Trophoblast cell (in vitro differentiated cells and primary cell): ENCODE results near the gene YIPF1.

ENCODE experiments used
- DNase-seq, 2 donors: peaks; one replicate each; pipeline ENCODE4 v3.0.0-alpha.2; 2016
- H2AFZ ChIP-seq: 2 replicates; pipeline ENCODE4 v1.6.1; 2013; ENCODE audit warnings: low read length, moderate library complexity, mild to moderate bottlenecking; ENCODE audit not compliant: insufficient read depth, poor library complexity
- H2AK5ac ChIP-seq: 2 replicates; pipeline ENCODE4 v1.6.1; 2013; ENCODE audit warnings: mild to moderate bottlenecking, low read length
- H2BK120ac ChIP-seq: 2 replicates; pipeline ENCODE4 v1.6.1; 2013; ENCODE audit warnings: low read length, mild to moderate bottlenecking, moderate library complexity; ENCODE audit not compliant: insufficient read depth, poor library complexity
- H2BK12ac ChIP-seq: 2 replicates; pipeline ENCODE4 v1.6.1; 2013; ENCODE audit warnings: mild to moderate bottlenecking, low read length, moderate library complexity
- H2BK5ac ChIP-seq: 2 replicates; pipeline ENCODE4 v1.6.1; 2013; ENCODE audit warnings: low read length, low read depth, moderate library complexity, mild to moderate bottlenecking; ENCODE audit not compliant: poor library complexity
- H3K14ac ChIP-seq: 2 replicates; pipeline ENCODE4 v1.6.1; 2013; ENCODE audit warnings: mild to moderate bottlenecking, low read length
- H3K18ac ChIP-seq: 2 replicates; pipeline ENCODE4 v1.6.1; 2013; ENCODE audit warnings: mild to moderate bottlenecking, low read length
- H3K23ac ChIP-seq: 2 replicates; pipeline ENCODE4 v1.6.1; 2013; ENCODE audit warnings: low read length
- H3K27ac ChIP-seq: 2 replicates; pipeline ENCODE4 v1.5.1; 2013; ENCODE audit warnings: low read depth, mild to moderate bottlenecking, inconsistent platforms, low read length, moderate library complexity
- H3K27me3 ChIP-seq: 2 replicates; pipeline ENCODE4 v1.6.1; 2013; ENCODE audit warnings: inconsistent platforms, mild to moderate bottlenecking, low read length, moderate library complexity; ENCODE audit not compliant: insufficient read depth
- H3K36me3 ChIP-seq, 2 experiments: 1 replicate in 1 of 2; 2 replicates in 1 of 2; pipeline ENCODE4 v1.6.1; 2013; ENCODE audit warnings: low read length in 2 of 2, mild to moderate bottlenecking in 2 of 2, moderate library complexity in 1 of 2; ENCODE audit not compliant: insufficient read depth in 2 of 2, control insufficient read depth in 1 of 2
- H3K4ac ChIP-seq: 2 replicates; pipeline ENCODE4 v1.6.1; 2013; ENCODE audit warnings: low read depth, mild to moderate bottlenecking, low read length, moderate library complexity
- H3K4me1 ChIP-seq, 2 experiments: 1 replicate in 1 of 2; 2 replicates in 1 of 2; pipeline ENCODE4 v1.6.1; 2013; ENCODE audit warnings: low read length in 2 of 2, mild to moderate bottlenecking in 2 of 2, moderate library complexity in 1 of 2; ENCODE audit not compliant: insufficient read depth in 2 of 2, control insufficient read depth in 1 of 2
- H3K4me2 ChIP-seq: 2 replicates; pipeline ENCODE4 v1.6.1; 2013; ENCODE audit warnings: inconsistent platforms, mild to moderate bottlenecking, low read length, moderate library complexity
- H3K4me3 ChIP-seq: 2 replicates; pipeline ENCODE4 v1.5.1; 2013; ENCODE audit warnings: mild to moderate bottlenecking, low read depth, low read length, inconsistent platforms
- H3K79me1 ChIP-seq: one replicate; pipeline ENCODE4 v1.6.1; 2013; ENCODE audit warnings: low read length
- H3K79me2 ChIP-seq: 2 replicates; pipeline ENCODE4 v1.6.1; 2013; ENCODE audit warnings: low read length, mild to moderate bottlenecking; ENCODE audit not compliant: control insufficient read depth, insufficient read depth, poor library complexity
- H3K9ac ChIP-seq: 2 replicates; pipeline ENCODE4 v1.6.1; 2013; ENCODE audit warnings: mild to moderate bottlenecking, low read length
- H3K9me3 ChIP-seq: 2 replicates; pipeline ENCODE4 v1.6.1; 2013; ENCODE audit warnings: low read depth, mild to moderate bottlenecking, control low read depth, inconsistent platforms, low read length; ENCODE audit not compliant: insufficient read depth
- H4K12ac ChIP-seq: 2 replicates; pipeline ENCODE4 v1.6.1; 2013; ENCODE audit warnings: low read depth, mild to moderate bottlenecking, low read length, moderate library complexity
- H4K8ac ChIP-seq: 2 replicates; pipeline ENCODE4 v1.6.1; 2013; ENCODE audit warnings: low read depth, mild to moderate bottlenecking, low read length, moderate library complexity
- H4K91ac ChIP-seq: one replicate; pipeline ENCODE4 v1.6.1; 2013; ENCODE audit warnings: low read depth, mild to moderate bottlenecking, low read length, moderate library complexity
- WGBS: extraction: QIAGEN DNeasy Blood & Tissue Kit; methylation state at CpG from one replicate; pipeline ENCODE4 v1.1.7; 2013; ENCODE audit warnings: missing lambda C conversion rate; ENCODE audit not compliant: insufficient read length, insufficient coverage; ENCODE audit errors: extremely low coverage; 5-methylcytosine and 5-hydroxymethylcytosine counted together

Gene YIPF1

DNA sequence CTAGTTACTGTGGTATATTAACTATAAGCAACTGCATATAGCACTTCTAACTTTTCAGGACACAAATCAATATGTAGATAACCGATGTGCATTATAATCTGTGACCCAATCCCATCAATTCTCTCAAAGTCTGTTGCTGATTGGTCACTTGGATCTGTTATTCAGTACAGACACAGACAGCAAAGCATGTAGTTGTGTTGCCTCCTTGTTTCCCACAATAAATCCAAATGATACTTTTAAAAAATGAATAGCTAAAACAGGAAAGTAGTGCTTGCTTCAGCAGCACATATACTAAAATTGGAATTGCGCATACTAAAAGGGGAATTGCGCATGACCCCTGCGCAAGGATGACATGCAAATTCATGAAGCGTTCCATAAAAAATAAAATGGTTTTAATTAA, 79.6 kb downstream of the YIPF1 start:
- H2AFZ ChIP-seq = no peak overlapping the region
- H3K4me2 ChIP-seq = no peak overlapping the region
- no CpG with 5 or more reads among the region's 5 CpGs for WGBS
- H4K12ac ChIP-seq = no peak overlapping the region
- no peak overlapping the region for H4K91ac ChIP-seq
- H3K79me1 ChIP-seq = no peaks in the 10 kb centered on the region
- no peaks in the 10 kb centered on the region for H3K9me3 ChIP-seq
- H2BK5ac ChIP-seq = no peak overlapping the region
- H3K36me3 ChIP-seq = peaks cover 3 to 12% of the 10 kb centered on the region in 2 experiments
- no peak overlapping the region for H3K18ac ChIP-seq
- H3K4ac ChIP-seq = no peak overlapping the region
- H3K79me2 ChIP-seq = no peaks in the 10 kb centered on the region
- DNase-seq = no peak
- H3K23ac ChIP-seq = no peak overlapping the region
- H3K14ac ChIP-seq = no peak overlapping the region
- H4K8ac ChIP-seq = no peak overlapping the region
- H2BK12ac ChIP-seq = no peak overlapping the region
- H3K4me1 ChIP-seq = peaks cover 3 to 6% of the 10 kb centered on the region in 2 experiments
- no peak overlapping the region for H3K27ac ChIP-seq
- no peak overlapping the region for H2AK5ac ChIP-seq
- no peak overlapping the region for H3K9ac ChIP-seq
- no peak overlapping the region for H3K4me3 ChIP-seq
- no peaks in the 10 kb centered on the region for H3K27me3 ChIP-seq
- no peak overlapping the region for H2BK120ac ChIP-seq

DNA sequence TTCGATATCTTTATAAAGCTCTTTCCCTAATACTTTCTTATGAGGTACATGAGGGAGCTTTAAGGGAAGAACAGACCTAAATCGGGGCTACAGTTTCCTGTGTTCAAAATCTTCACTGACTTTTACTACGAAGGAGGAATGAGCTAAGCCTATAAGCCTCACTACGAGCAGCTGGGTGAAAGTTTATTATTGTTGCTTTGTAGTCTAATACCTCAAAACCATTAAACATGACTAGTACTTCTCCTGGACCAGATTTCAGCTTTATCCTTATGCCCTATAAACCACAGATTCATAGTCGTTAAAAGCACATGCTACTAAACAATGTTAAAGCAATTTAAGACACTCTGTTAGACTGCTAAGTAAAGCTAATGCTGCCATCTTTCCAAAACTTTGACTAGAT, 81.7 kb downstream of the YIPF1 start:
- Histone ChIP-seq H3K36me3 (peaks cover 7 to 12% of the 10 kb centered on the region in 2 experiments), H3K18ac (no peak overlapping the region), H3K9ac (no peak overlapping the region), H3K79me2 (no peaks in the 10 kb centered on the region), H2AK5ac (no peak overlapping the region), H2BK120ac (no peak overlapping the region), H3K4me1 (peaks cover 3 to 6% of the 10 kb centered on the region in 2 experiments), H2BK12ac (no peak overlapping the region), H3K23ac (no peak overlapping the region), H4K8ac (no peak overlapping the region), H3K27me3 (no peaks in the 10 kb centered on the region), H2BK5ac (no peak overlapping the region), H2AFZ (no peak overlapping the region), H3K14ac (no peak overlapping the region), H3K79me1 (no peaks in the 10 kb centered on the region), H3K4me3 (no peak overlapping the region), H3K4me2 (no peak overlapping the region), H3K4ac (no peak overlapping the region), H3K9me3 (no peaks in the 10 kb centered on the region), H3K27ac (no peak overlapping the region), H4K91ac (no peak overlapping the region), H4K12ac (no peak overlapping the region)
- no CpG with 5 or more reads among the region's 5 CpGs for WGBS
- no peak for DNase-seq

DNA sequence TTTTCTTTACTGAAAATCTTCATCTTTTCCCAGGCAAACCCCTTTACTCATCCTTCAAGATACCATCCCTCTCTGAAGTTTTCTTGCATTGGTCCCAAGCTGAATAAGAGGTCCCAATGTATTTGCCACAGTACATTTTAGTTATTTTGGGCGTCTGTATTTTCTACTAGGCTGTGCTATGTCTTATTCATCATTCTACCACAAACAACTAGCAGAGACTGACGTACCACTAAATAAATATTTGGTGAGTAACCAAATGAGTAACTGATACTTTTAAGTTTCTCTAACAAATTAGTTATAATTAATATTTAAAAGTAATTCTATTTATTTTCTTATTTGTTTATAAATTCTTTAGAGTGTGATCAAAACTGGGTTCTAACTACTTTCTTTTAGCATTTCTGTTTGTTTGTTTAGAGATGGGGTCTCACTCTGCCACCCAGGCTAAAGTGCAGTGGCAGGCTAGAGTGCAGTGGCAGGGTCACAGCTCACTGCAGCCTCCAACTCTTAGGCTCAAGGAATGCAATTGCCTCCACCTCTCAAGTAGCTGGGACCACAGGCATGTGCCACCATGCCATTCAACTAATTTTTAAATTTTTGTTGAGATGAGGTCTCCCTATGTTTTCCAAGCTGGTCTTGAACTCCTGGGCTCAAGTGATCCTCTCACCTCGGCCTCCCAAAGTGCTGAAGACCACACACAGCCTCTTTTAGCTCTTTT, 84.6 kb downstream of the YIPF1 start:
- Histone ChIP-seq H3K14ac (no peak overlapping the region), H3K27me3 (no peaks in the 10 kb centered on the region), H3K4me3 (no peak overlapping the region), H4K91ac (no peak overlapping the region), H3K79me1 (no peaks in the 10 kb centered on the region), H3K9ac (no peak overlapping the region), H2BK12ac (no peak overlapping the region), H3K18ac (no peak overlapping the region), H3K4ac (no peak overlapping the region), H3K79me2 (no peaks in the 10 kb centered on the region), H2AFZ (no peak overlapping the region), H4K8ac (no peak overlapping the region), H3K9me3 (no peaks in the 10 kb centered on the region), H3K36me3 (peaks cover 6 to 13% of the 10 kb centered on the region in 2 experiments), H3K4me2 (no peak overlapping the region), H2BK5ac (no peak overlapping the region), H2AK5ac (no peak overlapping the region), H3K23ac (no peak overlapping the region), H2BK120ac (no peak overlapping the region), H3K4me1 (no peaks in the 10 kb centered on the region), H3K27ac (no peak overlapping the region), H4K12ac (no peak overlapping the region)
- DNase-seq = no peak
- WGBS = no CpG with 5 or more reads among the region's 3 CpGs

DNA sequence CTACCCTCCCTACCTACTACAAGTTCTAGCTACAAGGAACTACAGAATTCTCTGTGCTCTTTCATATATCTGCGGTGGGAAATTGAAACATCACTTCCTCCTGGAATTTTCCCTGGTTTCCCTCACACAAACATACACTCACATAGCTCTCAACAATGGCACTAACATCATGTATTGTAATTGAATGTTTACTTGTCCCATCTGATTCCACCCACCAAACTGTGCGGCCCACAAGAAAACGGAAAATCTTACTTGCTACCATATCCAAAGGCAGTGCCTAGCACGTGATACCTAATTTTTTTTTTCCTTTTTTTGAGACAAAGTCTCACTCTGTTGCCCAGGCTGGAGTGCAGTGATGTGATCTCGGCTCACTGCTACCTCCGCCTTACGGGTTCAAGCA, 85.4 kb downstream of the YIPF1 start:
- no peaks in the 10 kb centered on the region for H3K79me1 ChIP-seq
- H2AK5ac ChIP-seq = no peak overlapping the region
- H3K27me3 ChIP-seq = no peaks in the 10 kb centered on the region
- H3K4me2 ChIP-seq = no peak overlapping the region
- H2BK120ac ChIP-seq = no peak overlapping the region
- H3K4ac ChIP-seq = no peak overlapping the region
- peaks cover 6 to 13% of the 10 kb centered on the region in 2 experiments for H3K36me3 ChIP-seq
- H3K79me2 ChIP-seq = no peaks in the 10 kb centered on the region
- no peak overlapping the region for H3K18ac ChIP-seq
- no peak overlapping the region for H3K23ac ChIP-seq
- no peak overlapping the region for H3K9ac ChIP-seq
- H3K4me3 ChIP-seq = no peak overlapping the region
- H4K91ac ChIP-seq = no peak overlapping the region
- no peak overlapping the region for H2BK12ac ChIP-seq
- no peak overlapping the region for H3K14ac ChIP-seq
- H3K4me1 ChIP-seq = no peaks in the 10 kb centered on the region
- no peak for DNase-seq
- H2AFZ ChIP-seq = no peak overlapping the region
- WGBS = no CpG with 5 or more reads among the region's 7 CpGs
- H4K8ac ChIP-seq = no peak overlapping the region
- no peak overlapping the region for H2BK5ac ChIP-seq
- H4K12ac ChIP-seq = no peak overlapping the region
- H3K9me3 ChIP-seq = no peaks in the 10 kb centered on the region
- H3K27ac ChIP-seq = no peak overlapping the region
